ENCODE measurements around the gene SATL1.

DNA sequence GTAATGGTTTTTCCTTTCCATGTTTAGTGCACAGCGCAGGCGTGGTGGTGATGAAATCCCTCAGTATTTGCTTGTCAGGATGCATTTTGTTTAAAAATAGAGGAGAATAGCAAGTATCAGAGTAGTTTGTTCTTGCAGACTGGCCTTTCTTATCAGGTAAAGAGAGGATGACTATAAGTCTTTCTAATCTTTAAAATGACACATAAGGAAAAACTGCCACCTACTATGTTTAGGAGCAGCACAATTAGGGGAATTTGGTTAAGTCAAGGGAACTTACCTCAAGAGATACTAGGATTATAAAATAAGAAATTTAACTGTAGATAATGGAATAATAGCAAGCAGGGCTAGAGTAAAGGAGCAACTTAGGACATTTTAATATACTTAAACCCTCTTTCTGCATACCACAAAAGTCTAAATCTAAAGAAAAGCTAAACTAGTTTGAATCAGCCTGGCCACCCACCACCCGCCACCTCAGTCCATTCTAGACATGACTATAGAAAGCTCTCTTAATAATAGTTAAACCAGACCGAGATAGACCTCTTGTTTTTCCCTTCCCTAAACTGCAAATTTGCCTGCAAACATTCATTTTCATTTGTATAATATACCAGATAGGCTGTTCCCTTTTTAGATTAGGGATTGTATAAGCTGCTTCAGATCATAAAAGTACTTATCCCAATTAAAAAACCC is 177.9 kb downstream of the SATL1 start:
- TF ChIP-seq, protein P1, sequence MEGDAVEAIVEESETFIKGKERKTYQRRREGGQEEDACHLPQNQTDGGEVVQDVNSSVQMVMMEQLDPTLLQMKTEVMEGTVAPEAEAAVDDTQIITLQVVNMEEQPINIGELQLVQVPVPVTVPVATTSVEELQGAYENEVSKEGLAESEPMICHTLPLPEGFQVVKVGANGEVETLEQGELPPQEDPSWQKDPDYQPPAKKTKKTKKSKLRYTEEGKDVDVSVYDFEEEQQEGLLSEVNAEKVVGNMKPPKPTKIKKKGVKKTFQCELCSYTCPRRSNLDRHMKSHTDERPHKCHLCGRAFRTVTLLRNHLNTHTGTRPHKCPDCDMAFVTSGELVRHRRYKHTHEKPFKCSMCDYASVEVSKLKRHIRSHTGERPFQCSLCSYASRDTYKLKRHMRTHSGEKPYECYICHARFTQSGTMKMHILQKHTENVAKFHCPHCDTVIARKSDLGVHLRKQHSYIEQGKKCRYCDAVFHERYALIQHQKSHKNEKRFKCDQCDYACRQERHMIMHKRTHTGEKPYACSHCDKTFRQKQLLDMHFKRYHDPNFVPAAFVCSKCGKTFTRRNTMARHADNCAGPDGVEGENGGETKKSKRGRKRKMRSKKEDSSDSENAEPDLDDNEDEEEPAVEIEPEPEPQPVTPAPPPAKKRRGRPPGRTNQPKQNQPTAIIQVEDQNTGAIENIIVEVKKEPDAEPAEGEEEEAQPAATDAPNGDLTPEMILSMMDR (IDR thresholded peaks at IDR 0.05; ENCODE audit: poor library complexity), result no peak
- TF ChIP-seq EZH2phosphoT487 (IDR thresholded peaks at IDR 0.05; ENCODE audit: low read depth, severe bottlenecking, unreplicated experiment), result no peak
